Endothelial cell of umbilical vein (primary cell): ENCODE data around the gene GRAMD1A. TPM values are rescaled to one million over a fixed set of nuclear protein-coding genes. Genes with fewer than 3 reads are reported as not detected.

Source experiments
- BruUV-seq: library from RNA; stranded (reverse); fragments of 400-500 nt; replicated peaks from 2 replicates; lab custom pipeline; 2021; lab: Mats Ljungman, UMichigan
- CTCF ChIA-PET: fragments of 300-600, 350-600 bp; sonication (Branson Sonifier 250); formaldehyde crosslinking; loops from one replicate; lab custom pipeline; 2021; ENCODE audit warnings: antibody characterized with exemption, inconsistent platforms; lab: Charles Lee
- POLR2A ChIA-PET: fragments of 300-600, 350-600 bp; sonication (Branson Sonifier 250); formaldehyde crosslinking; loops from one replicate; lab custom pipeline; 2021; ENCODE audit warnings: antibody characterized with exemption, inconsistent platforms; lab: Charles Lee
- DNase-seq: peaks from one replicate; pipeline ENCODE4 v3.0.0-alpha.2; 2011; ENCODE audit warnings: low read depth, low spot score
- FAIRE-seq: peaks from 2 replicates; lab custom pipeline; 2011; peaks lifted over from hg19 to GRCh38; lab: Jason Lieb, UNC
- H2AFZ ChIP-seq: 2 replicates; pipeline ENCODE4 v1.6.0; 2012; ENCODE audit warnings: low read depth, low read length, control low read depth, inconsistent platforms
- H3K27ac ChIP-seq: 2 replicates; pipeline ENCODE4 v1.5.1; 2011; ENCODE audit warnings: low read depth, mild to moderate bottlenecking, control low read depth, low read length, moderate library complexity; ENCODE audit not compliant: insufficient read depth
- H3K27me3 ChIP-seq, 2 experiments: 2 replicates each; pipeline versions ENCODE4 v1.6.0 to v1.6.1; 2011; ENCODE audit warnings: low read length in 2 of 2, mixed read lengths in 1 of 2; ENCODE audit not compliant: control insufficient read depth in 2 of 2, insufficient read depth in 2 of 2
- H3K36me3 ChIP-seq, 2 experiments: 2 replicates in 1 of 2; 3 replicates in 1 of 2; pipeline ENCODE4 v1.5.1; 2011; ENCODE audit warnings: low read length in 2 of 2, mild to moderate bottlenecking in 1 of 2, moderate library complexity in 1 of 2; ENCODE audit not compliant: control insufficient read depth in 2 of 2, insufficient read depth in 2 of 2; ENCODE audit errors: extremely low read depth in 1 of 2
- H3K4me1 ChIP-seq: 3 replicates; pipeline ENCODE4 v1.5.1; 2011; ENCODE audit warnings: mild to moderate bottlenecking, low read length; ENCODE audit not compliant: control insufficient read depth, insufficient read depth; ENCODE audit errors: extremely low read depth
- H3K4me2 ChIP-seq: 2 replicates; pipeline ENCODE4 v1.6.1; 2011; ENCODE audit warnings: low read length, control low read depth, mixed read lengths; ENCODE audit not compliant: insufficient read depth
- H3K4me3 ChIP-seq, 3 experiments: fragments of 200-600 bp in 1 of 3; sonication (generic), shearing (Covaris generic) in 1 of 3; replicated peaks in 1 of 3; 2 replicates each; pipeline ENCODE4 v1.5.1; 2011 to 2016; ENCODE audit warnings: control low read depth in 3 of 3, low read length in 3 of 3, mild to moderate bottlenecking in 2 of 3, inconsistent platforms in 1 of 3, low read depth in 1 of 3, moderate library complexity in 1 of 3; ENCODE audit not compliant: insufficient read depth in 1 of 3
- H3K79me2 ChIP-seq: 2 replicates; pipeline ENCODE4 v1.6.0; 2012; ENCODE audit warnings: low read length, inconsistent platforms; ENCODE audit not compliant: control insufficient read depth, insufficient read depth
- H3K9ac ChIP-seq: replicated peaks from 2 replicates; pipeline ENCODE3; 2011; ENCODE audit warnings: low read length, control low read depth; ENCODE audit not compliant: insufficient read depth; ENCODE audit errors: extremely low read depth
- H3K9me1 ChIP-seq: replicated peaks from 3 replicates; pipeline ENCODE4 v1.6.0; 2011; ENCODE audit warnings: mild to moderate bottlenecking, low read length; ENCODE audit not compliant: control insufficient read depth, insufficient read depth; ENCODE audit errors: extremely low read depth
- H3K9me3 ChIP-seq: replicated peaks from 2 replicates; pipeline ENCODE4 v1.5.1; 2012; ENCODE audit warnings: low read length, inconsistent platforms; ENCODE audit not compliant: control insufficient read depth, insufficient read depth
- H4K20me1 ChIP-seq: replicated peaks from 2 replicates; pipeline ENCODE3; 2011; ENCODE audit warnings: mild to moderate bottlenecking, low read length; ENCODE audit not compliant: control insufficient read depth, insufficient read depth; ENCODE audit errors: extremely low read depth
- CTCF ChIP-seq, 2 donors: IDR thresholded peaks; 1 replicate in 1 of 2; 2 replicates in 1 of 2; pipeline ENCODE4 v1.5.1; 2011; ENCODE audit warnings: low read length in 2 of 2, mild to moderate bottlenecking in 2 of 2, moderate library complexity in 2 of 2, control low read depth in 1 of 2, inconsistent platforms in 1 of 2, low read depth in 1 of 2; ENCODE audit not compliant: insufficient read depth in 1 of 2; ENCODE audit errors: extremely low read depth in 1 of 2
- EZH2 ChIP-seq: IDR thresholded peaks from 2 replicates; pipeline ENCODE4 v1.6.1; 2012; ENCODE audit warnings: borderline replicate concordance, low read depth, mild to moderate bottlenecking, moderate library complexity, low read length, inconsistent platforms; ENCODE audit not compliant: severe bottlenecking
- FOS ChIP-seq: IDR thresholded peaks from 2 replicates; pipeline ENCODE4 v1.6.1; 2011; ENCODE audit warnings: mild to moderate bottlenecking, low read length, moderate library complexity, borderline replicate concordance; ENCODE audit not compliant: insufficient read depth
- GATA2 ChIP-seq: IDR thresholded peaks from 2 replicates; pipeline ENCODE4 v1.7.0; 2011; ENCODE audit warnings: low read depth, mild to moderate bottlenecking, moderate library complexity, mixed read lengths, low read length; ENCODE audit not compliant: insufficient read length, insufficient read depth
- JUN ChIP-seq: IDR thresholded peaks from 2 replicates; pipeline ENCODE4 v1.6.1; 2011; ENCODE audit warnings: borderline replicate concordance, low read depth; ENCODE audit not compliant: insufficient read length, insufficient read depth
- MAX ChIP-seq: IDR thresholded peaks from 2 replicates; pipeline ENCODE4 v1.6.1; 2011; ENCODE audit not compliant: insufficient read depth, insufficient read length
- MYC ChIP-seq: IDR thresholded peaks from one replicate; pipeline ENCODE4 v1.6.1; 2011; ENCODE audit warnings: mild to moderate bottlenecking, low read depth, low read length
- POLR2A ChIP-seq: IDR thresholded peaks from 2 replicates; pipeline ENCODE4 v1.6.1; 2012; ENCODE audit warnings: low read depth, mild to moderate bottlenecking, control low read depth, low read length
- POLR2AphosphoS5 ChIP-seq: IDR thresholded peaks from 2 replicates; pipeline ENCODE4 v1.6.1; 2012; ENCODE audit warnings: low read depth, mild to moderate bottlenecking, control low read depth, low read length, moderate library complexity; ENCODE audit not compliant: insufficient read depth
- dilution Hi-C: fragments of 300-500 bp; cut with MboI; formaldehyde crosslinking; loops from one replicate; pipeline ENCODE4 v1.15.0; 2019; ENCODE audit warnings: low sequenced_read_pairs; ENCODE audit not compliant: extremely low pct_ligation_motif_present
- intact Hi-C: fragments of 100-400 bp; cut with micrococcal nuclease; formaldehyde crosslinking; loops from one replicate; pipeline ENCODE4 v1.10.0; 2022
- polyA plus RNA-seq, 4 experiments: library from polyadenylated mRNA; depleted of rRNA in 3 of 4; stranded (reverse) in 3 of 4; unstranded in 1 of 4; fragments of >200 nt; gene quantifications; 2 replicates each; pipeline versions ENCODE4 v1.2.1 to v1.2.3, GENCODE V29; 2011 to 2012; ENCODE audit warnings: missing spikeins in 1 of 4
- total RNA-seq: library from RNA; stranded (reverse); gene quantifications from 2 replicates; pipeline ENCODE4 v1.2.3, GENCODE V29; 2021

GRAMD1A gene
- total and polyA plus RNA-seq, 2 donors (not counting 3 experiments of a cell fraction or from before 2014, with no cell fraction given): 127 to 130 TPM

GRCh38 chr19:35022460-35022859, 22.3 kb downstream of the GRAMD1A start:
- POLR2A ChIA-PET: no interaction called here
- dilution Hi-C loops: no loop called here
- no peak for TF ChIP-seq MAX
- no peak for TF ChIP-seq JUN
- no peak for TF ChIP-seq POLR2AphosphoS5
- TF ChIP-seq POLR2A: no peak
- TF ChIP-seq MYC: no peak
- TF ChIP-seq GATA2: no peak
- no peak for TF ChIP-seq FOS
- no peak for TF ChIP-seq EZH2
- TF ChIP-seq CTCF (IDR thresholded peaks at IDR 0.05; ENCODE audit: extremely low read depth in 1 of 2, insufficient read depth in 1 of 2, low read depth in 1 of 2, low read length in 2 of 2): no peak

More at GRCh38 chr19:35022460-35022859, 22.3 kb downstream of the GRAMD1A start:
- intact Hi-C loops: no loop called here
- no peak overlapping the region for H3K4me2 ChIP-seq
- H3K27me3 ChIP-seq: no peaks in the 10 kb centered on the region
- H3K27ac ChIP-seq: no peak overlapping the region
- no peaks in the 10 kb centered on the region for H4K20me1 ChIP-seq
- DNase-seq: no peak
- CTCF ChIA-PET: no interaction called here
- FAIRE-seq: no peak
- no peaks in the 10 kb centered on the region for H3K79me2 ChIP-seq
- BruUV-seq: no TSS peak
- no peaks in the 10 kb centered on the region for H3K9me3 ChIP-seq
- no peaks in the 10 kb centered on the region for H3K9me1 ChIP-seq
- H3K4me1 ChIP-seq: no peaks in the 10 kb centered on the region
- no peak overlapping the region for H3K9ac ChIP-seq
- peaks cover 10 to 74% of the 10 kb centered on the region in 2 experiments for H3K36me3 ChIP-seq
- H3K4me3 ChIP-seq: no peak overlapping the region
- no peak overlapping the region for H2AFZ ChIP-seq
